Measurements from ENCODE around the gene CLCN7. TPM values are rescaled to one million over a fixed set of nuclear protein-coding genes. Genes with fewer than 3 reads are reported as not detected.
A peak's percentile ranks its signal among the peaks of the same experiment; 100 is the strongest.

The CLCN7 gene
- polyA plus RNA-seq, 3 donors, result 37.4 to 249 (median 56.5) TPM

- Mint-ChIP-seq H3K36me3 (peaks cover 39 to 70% of the 10 kb centered on the region in 2 donors), H3K4me3 (no peak overlapping the region), H3K27me3 (ENCODE audit: low read depth in 3 of 3) (no peaks in the 10 kb centered on the region), H3K4me1 (no peaks in the 10 kb centered on the region), H3K9me3 (peaks cover 0 to 4% (median 0%) of the 10 kb centered on the region in 7 donors), H3K27ac (peak overlapping the region in 1 of 7 donors; percentile 27)
- H3K79me2 ChIP-seq (ENCODE audit: insufficient read depth, low read length), result no peaks in the 10 kb centered on the region
- intact Hi-C loops (cut with micrococcal nuclease), result loop anchor here in 1 of 2 donors (10.0 kb wide), 1 partner anchor 51 kb away; no protein-coding TSS in a partner anchor
- no peak for TF ChIP-seq CTCF (IDR thresholded peaks at IDR 0.05)
- H3K27ac ChIP-seq (ENCODE audit: low read depth in 1 of 2, low read length in 2 of 2), result no peak overlapping the region
- no peaks in the 10 kb centered on the region for H3K4me1 ChIP-seq (ENCODE audit: control insufficient read depth in 1 of 2, insufficient read depth in 2 of 2, low read length in 2 of 2)
- no peak for DNase-seq
- no peaks in the 10 kb centered on the region for H3K27me3 ChIP-seq (ENCODE audit: control insufficient read depth in 2 of 2, insufficient read depth in 2 of 2, low read length in 2 of 2)
- H3K4me2 ChIP-seq (replicated peaks; ENCODE audit: extremely low read depth, low read length, poor library complexity, severe bottlenecking), result no peak overlapping the region
- H3K9ac ChIP-seq (ENCODE audit: insufficient read depth, low read length, poor library complexity, severe bottlenecking), result no peak overlapping the region
- 92% methylated on average over 17 of the region's 22 CpGs for WGBS (ENCODE audit: insufficient coverage)
- peaks cover 56 to 79% of the 10 kb centered on the region in 2 donors for H3K36me3 ChIP-seq (replicated peaks in 1 of 2; ENCODE audit: control insufficient read depth in 1 of 2, insufficient read depth in 2 of 2, low read length in 2 of 2)
- H2AFZ ChIP-seq (ENCODE audit: insufficient read depth, low read depth, low read length, poor library complexity, severe bottlenecking), result no peak overlapping the region
- no peaks in the 10 kb centered on the region for H3K9me3 ChIP-seq (replicated peaks in 1 of 2; ENCODE audit: control insufficient read depth in 1 of 2, insufficient read depth in 1 of 2, low read length in 2 of 2)
- no peaks in the 10 kb centered on the region for H4K20me1 ChIP-seq (ENCODE audit: insufficient read depth, low read length)
- H3K4me3 ChIP-seq (replicated peaks in 1 of 3; ENCODE audit: low read depth in 2 of 3, low read length in 3 of 3), result no peak overlapping the region
These were observed 31.1 kb upstream of the CLCN7 start for GRCh38 chr16:1505912-1506311.

DNA sequence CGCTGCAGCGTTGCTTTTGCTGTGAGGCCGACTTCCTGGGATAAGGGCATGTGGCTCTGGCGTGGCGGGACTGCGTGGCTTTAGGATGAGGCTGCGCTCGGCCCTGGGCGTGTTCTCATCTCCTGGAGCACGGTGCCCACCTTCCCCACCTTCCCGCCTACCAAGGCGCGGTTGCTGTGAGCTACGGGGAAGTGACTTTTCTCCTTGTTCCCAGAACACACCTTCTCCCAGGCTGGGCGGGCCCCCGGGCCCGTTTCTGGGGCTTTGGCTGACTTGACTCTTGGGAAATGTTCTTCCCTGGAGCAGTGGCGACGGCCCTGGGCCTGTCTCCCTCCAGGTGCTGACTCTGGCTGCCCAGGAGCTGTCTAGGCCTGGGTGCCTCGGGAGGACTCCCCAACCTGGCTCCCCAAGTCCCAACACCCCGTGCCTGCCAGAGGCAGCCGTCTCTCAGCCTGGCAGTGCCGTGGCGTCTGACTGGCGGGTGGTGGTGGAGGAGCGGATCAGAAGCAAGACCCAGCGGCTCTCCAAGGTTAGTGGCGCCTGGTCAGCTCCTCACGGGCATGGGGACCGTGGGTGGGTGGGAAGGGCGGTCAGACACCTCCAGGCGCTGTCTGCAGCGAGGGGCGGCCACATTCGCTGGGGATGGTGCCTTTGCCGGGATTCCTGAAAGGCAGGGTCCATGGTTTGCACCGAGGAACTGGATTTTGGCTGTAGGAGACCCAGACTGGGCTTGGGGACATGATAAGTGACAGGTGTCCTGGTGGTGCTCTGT, 30.4 kb upstream of the CLCN7 start:
- H3K4me1 ChIP-seq (ENCODE audit: control insufficient read depth in 1 of 2, insufficient read depth in 2 of 2, low read length in 2 of 2), result no peaks in the 10 kb centered on the region
- H3K9me3 ChIP-seq (replicated peaks in 1 of 2; ENCODE audit: control insufficient read depth in 1 of 2, insufficient read depth in 1 of 2, low read length in 2 of 2), result no peaks in the 10 kb centered on the region
- H3K9me3 Mint-ChIP-seq, result peaks cover 0 to 4% (median 0%) of the 10 kb centered on the region in 7 donors
- intact Hi-C loops (cut with micrococcal nuclease), result loop anchor here in 1 of 2 donors (10.0 kb wide), 1 partner anchor 50 kb away; no protein-coding TSS in a partner anchor
- H3K9ac ChIP-seq (ENCODE audit: insufficient read depth, low read length, poor library complexity, severe bottlenecking), result no peak overlapping the region
- no peak overlapping the region for H3K4me3 Mint-ChIP-seq
- H3K36me3 Mint-ChIP-seq, result peaks cover 38 to 67% of the 10 kb centered on the region in 2 donors
- H3K4me2 ChIP-seq (replicated peaks; ENCODE audit: extremely low read depth, low read length, poor library complexity, severe bottlenecking), result no peak overlapping the region
- no peaks in the 10 kb centered on the region for H3K4me1 Mint-ChIP-seq
- no peaks in the 10 kb centered on the region for H3K27me3 Mint-ChIP-seq (ENCODE audit: low read depth in 3 of 3)
- peaks cover 60 to 79% of the 10 kb centered on the region in 2 donors for H3K36me3 ChIP-seq (replicated peaks in 1 of 2; ENCODE audit: control insufficient read depth in 1 of 2, insufficient read depth in 2 of 2, low read length in 2 of 2)
- H3K27me3 ChIP-seq (ENCODE audit: control insufficient read depth in 2 of 2, insufficient read depth in 2 of 2, low read length in 2 of 2), result no peaks in the 10 kb centered on the region
- H3K27ac ChIP-seq (ENCODE audit: low read depth in 1 of 2, low read length in 2 of 2), result no peak overlapping the region
- 96% methylated on average over 36 of the region's 37 CpGs for WGBS (ENCODE audit: insufficient coverage)
- H4K20me1 ChIP-seq (ENCODE audit: insufficient read depth, low read length), result no peaks in the 10 kb centered on the region
- H2AFZ ChIP-seq (ENCODE audit: insufficient read depth, low read depth, low read length, poor library complexity, severe bottlenecking), result no peak overlapping the region
- no peak overlapping the region for H3K4me3 ChIP-seq (replicated peaks in 1 of 3; ENCODE audit: low read depth in 2 of 3, low read length in 3 of 3)
- peak overlapping the region in 1 of 7 donors; percentile 27 for H3K27ac Mint-ChIP-seq
- no peaks in the 10 kb centered on the region for H3K79me2 ChIP-seq (ENCODE audit: insufficient read depth, low read length)
- no peak for DNase-seq
- TF ChIP-seq CTCF (IDR thresholded peaks at IDR 0.05), result no peak

Data from CD14-positive monocyte (primary cell).